GM19372 (cell line): Measurements from ENCODE around the gene HEXD.

Experiments
- ATAC-seq: cut with Tn5 transposase; IDR thresholded peaks from one replicate; pipeline ENCODE4 v1.9.1; 2021; ENCODE audit warnings: mild to moderate bottlenecking, low read depth, moderate library complexity; ENCODE audit not compliant: unreplicated experiment

The HEXD gene

DNA sequence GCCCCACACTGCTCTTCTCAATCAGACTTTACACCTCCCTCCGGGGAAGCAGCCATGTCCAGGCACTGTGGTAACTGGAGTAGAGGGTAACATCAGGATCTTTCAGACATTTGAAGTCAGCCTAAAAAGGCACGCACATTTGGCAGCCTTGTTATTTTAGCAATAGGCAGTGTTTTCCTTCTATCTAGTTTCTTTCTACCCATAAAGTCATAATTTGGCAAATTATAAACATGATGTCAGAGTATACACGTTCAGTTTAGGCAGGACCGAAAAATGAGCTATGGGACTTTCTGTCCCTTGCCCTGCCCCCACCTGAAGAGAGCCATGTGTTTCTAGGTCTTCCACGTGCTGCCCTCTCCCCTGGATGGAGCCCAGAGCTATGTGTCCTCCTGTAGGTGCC, 61.5 kb downstream of the HEXD start:
- ATAC-seq: no peak

DNA sequence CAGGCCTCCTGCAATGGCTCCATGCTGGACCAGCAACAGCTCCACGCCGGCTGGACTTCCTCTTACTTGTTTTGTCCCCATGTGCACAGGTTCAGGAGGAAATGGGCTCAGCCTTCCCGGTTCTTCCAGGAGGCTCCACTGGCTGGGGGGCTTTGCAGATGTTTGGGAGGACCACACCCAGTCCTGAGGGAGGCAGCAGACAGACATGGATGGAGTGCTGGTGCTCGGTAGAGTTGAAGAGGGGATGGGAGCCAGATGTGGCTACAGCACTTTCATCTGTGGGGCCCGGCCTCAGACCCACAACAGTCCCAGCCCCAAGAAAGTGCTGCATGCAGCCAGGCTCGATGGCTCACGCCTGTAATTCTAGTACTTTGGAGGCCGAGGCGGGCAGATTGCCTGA, 62.2 kb downstream of the HEXD start:
- no peak for ATAC-seq

DNA sequence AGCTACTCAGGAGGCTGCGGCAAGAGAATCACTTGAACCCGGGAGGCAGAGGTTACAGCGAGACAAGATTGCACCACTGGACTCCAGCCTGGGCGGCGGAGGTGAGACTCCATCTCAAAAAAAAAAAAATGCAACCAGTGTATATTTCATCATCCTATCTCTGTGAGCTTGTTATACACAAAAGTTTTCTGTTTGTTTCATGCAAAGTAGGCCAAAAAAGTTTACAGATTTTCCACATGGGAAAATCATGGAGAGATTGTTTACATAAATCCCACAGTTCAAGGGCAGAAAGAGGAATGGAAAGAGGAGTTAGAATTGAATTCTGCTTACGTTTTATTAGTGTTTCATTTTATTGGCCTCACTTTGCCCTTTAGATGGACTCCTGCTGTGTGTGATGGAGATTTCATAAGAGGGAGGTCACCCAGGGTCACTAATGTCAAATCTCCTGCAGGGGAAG, 65.1 kb downstream of the HEXD start:
- no peak for ATAC-seq

DNA sequence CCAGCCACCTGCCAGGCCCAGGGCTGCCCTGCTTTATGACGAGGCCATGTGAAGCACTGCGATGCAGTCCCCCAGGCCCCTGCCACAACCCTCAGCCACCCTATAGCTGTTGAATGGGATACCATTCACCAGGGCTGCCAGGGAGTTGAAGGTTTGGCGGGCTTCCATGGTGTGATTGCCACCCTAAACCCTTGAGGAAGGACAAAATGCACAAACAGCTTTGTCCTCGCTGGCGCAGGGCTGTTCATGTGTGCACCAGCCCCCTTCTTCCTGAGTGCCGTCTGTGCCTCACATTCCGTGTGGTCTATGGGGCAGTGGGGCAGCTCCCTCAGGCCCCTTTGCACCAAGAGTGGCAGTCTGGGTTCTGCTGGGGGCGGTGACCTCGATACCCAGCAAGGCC, 65.7 kb downstream of the HEXD start:
- ATAC-seq: no peak

DNA sequence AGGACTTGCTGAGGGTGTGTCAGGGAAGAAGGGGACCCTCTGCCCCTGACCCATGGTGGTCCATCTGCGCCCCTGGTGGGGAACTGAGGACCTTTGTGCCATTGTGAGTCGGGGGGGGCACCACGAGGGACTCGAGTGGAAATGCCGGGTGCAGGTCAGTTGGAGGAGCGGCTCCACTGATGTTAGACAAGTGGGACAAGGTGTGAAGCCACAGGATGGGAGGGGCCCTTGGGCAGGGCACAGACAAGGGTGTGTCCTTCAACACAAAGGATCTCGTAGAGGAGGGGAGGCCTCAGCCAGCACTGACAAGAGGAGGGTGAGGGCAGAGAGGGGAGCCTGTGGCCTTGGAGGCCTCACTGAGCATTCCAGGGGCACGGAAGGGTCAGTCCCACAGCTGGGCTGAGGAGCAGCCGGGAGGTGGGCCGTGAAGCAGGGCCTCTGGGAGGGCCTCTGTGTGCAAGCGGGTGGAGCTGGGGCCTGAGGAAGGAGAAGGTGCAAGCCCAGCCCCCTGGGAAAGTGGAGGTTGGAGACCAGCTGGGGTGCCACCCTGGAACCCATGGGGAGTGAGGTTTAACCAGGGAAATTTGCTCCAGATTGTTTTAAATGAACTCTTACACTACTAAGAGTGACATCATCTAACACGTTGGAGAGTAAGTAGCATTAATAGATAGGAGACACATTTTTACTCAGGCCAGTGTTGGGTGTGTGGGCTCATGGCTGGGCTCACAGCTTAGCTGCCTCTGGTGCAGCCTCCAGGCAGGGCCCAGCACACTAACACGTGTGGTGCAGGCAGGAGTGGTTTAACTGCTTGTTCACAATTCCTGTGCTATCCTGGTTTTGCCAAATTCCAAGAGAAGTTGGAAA, 68.3 kb downstream of the HEXD start:
- no peak for ATAC-seq

DNA sequence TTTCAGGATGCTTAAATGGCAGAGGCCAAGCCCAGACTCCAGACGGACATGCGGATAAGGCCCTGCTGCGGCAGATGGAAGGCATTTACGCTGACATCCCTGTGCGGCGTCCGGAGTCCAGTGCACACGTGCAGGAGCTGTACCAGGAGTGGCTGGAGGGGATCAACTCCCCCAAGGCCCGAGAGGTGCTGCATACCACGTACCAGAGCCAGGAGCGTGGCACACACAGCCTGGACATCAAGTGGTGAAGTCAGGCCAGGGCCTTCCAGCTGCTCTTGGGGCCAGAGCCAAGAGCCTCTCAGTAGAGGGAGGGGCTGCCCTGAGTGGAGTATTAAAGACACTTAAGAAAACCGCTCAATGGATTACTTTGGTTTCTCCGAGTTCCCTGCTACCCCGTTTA, 69.8 kb downstream of the HEXD start:
- no peak for ATAC-seq

DNA sequence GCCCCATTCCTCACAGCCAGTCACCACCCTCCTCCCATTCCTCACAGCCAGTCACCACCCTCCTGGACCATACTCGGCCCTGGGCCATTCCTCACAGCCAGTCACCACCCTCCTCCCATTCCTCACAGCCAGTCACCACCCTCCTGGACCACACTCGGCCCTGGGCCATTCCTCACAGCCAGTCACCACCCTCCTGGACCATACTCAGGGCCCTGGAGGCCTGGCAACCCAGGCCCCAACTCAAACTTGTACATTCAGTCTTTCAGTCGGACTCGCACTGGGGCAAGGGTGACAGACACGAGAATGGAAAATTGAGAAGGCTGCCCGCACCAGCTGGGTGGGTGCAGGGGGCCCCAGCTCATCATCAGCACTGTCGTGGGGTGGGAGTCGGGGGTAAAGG, 71.0 kb downstream of the HEXD start:
- ATAC-seq: no peak

DNA sequence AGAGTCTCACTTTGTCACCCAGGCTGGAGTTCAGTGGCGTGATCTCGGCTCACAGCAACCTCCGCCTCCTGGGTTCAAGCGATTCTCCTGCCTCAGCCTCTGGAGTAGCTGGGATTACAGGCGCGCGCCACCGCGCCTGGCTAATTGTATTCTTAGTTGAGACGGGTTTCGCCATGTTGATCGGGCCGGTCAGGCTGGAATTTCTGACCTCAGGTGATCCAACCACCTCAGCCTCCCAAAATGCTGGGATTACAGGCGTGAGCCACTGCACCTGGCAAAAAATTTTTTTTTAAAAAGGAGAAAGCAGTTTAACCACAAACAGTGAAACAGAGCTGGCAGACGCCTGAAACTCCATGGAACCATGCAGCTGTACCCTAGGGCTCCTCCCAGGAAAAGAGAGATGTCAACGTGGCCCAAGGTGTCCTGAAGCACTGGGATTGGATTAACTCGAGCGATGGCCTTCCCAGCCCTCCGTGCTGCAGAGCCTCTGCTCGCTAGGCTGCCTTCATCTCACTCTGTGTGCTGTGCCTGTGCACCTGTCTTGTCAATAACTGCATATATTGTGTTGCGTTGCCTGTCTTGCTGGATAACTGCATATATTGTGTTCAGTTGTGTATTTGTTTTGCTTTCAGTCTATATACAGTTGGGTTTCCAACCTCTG, 71.8 kb downstream of the HEXD start:
- ATAC-seq: no peak

DNA sequence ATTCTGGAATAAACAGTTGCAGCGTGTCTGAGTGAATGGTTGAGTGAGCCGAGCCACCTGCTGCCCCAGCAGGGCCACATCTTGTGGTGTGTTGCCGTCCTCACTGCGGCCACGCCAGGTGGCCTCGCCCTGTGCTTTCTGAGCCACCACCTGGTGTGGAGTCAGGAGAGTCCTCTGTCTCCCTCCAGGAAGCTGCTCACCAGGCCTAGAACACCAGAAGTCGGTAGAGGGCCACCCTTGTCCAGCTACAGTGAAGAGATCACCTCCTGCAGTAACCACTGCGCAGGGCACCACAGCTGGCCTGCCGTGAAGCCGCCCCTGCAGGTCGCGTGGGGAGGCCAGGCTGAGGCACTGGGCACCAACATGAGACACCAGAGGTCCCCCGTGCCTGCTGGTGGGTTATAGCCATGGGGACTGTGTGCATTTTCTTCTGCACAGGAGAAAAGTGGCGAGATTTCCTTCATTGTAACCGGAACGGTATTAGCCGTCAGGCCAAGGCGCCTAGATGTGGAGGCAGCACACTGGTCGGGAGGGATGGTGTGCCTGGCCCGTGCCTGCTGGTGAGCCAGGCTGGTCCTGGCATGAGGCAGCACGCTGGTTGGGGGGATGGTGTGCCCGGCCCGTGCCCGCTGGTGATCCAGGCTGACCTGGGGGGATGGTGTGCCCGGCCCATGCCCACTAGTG, 72.5 kb downstream of the HEXD start:
- ATAC-seq: no peak

DNA sequence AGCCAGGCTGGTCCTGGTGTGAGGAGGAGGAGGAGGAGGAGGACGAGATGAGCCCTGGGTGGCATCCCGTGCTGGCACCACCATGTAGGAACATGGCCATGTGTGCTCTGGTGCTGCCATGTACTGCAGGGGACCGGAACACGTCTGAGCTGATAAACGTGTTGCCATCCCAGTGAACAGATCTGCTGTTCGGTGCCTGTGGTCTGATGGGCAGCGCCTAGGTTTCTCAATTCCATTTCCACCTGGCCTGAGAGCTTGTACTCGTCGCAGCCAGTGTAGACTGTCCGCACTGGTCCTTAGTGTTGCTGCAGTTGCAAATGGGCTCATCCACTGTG, 73.0 kb downstream of the HEXD start:
- ATAC-seq: no peak

DNA sequence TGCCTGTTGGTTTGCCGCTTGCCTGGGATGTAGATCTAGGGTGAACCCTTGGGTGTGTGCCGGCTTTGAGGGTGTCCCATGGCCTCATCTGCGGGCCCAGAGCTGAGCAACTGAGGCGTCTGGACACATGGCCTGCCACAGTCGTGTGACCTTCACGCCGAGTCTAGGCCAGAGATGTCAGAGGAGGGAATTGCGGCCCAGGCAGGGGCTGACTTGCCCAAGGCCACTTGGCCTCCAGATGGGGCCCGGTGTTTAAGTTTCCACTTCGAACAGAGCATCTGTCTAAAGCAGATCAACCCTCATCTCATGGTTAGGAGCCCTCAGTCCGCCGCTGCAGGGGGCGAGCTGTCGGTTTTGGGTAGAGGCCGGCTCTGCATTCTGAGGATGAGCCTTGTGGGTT, 73.4 kb downstream of the HEXD start:
- ATAC-seq: no peak
